NCI-H82 treated with DMSO at 0.1 percent for 48 hours (cell line): ENCODE data around the gene ZBTB14.

Experiments used
- DNase-seq: peaks from one replicate; lab custom pipeline; 2025; ENCODE audit not compliant: unreplicated experiment; lab: John Stamatoyannopoulos, UW

Gene ZBTB14

DNA sequence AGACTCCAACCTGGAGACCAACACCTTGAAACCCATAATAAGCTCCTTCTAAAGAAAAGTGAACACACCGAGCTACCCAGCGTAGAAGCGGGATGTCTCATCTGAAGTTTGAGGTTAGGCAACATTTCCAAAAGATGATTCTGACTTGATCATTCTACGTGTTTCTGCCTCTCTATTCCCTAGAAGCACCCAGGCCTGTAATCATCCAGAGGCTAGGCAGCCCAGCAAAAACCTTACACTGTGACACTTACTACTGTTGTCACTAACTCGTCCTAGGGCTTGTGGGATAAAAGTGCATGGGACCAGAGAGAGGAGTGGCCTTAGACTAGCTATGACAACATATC is 1.4 kb downstream of the ZBTB14 start:
- no peak for DNase-seq

DNA sequence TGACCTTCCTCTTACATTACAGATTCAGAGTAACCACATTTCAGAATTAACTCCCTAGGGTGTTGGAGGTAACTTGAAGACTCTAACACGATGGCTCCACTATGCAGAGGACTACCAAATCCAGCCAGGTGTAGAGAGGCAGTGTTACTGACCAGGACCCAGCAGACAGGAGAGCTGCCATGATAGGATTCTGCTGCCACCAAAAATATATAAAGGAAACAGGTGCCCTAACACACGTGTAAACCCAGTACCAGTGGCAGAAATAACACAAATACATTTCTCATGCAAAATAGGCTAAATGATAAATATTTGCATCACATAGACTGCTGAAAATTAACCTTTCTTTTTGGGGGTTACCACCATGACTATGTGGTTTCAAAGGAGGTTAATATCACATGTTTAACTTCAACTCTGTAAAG is 7.0 kb downstream of the ZBTB14 start:
- no peak for DNase-seq

DNA sequence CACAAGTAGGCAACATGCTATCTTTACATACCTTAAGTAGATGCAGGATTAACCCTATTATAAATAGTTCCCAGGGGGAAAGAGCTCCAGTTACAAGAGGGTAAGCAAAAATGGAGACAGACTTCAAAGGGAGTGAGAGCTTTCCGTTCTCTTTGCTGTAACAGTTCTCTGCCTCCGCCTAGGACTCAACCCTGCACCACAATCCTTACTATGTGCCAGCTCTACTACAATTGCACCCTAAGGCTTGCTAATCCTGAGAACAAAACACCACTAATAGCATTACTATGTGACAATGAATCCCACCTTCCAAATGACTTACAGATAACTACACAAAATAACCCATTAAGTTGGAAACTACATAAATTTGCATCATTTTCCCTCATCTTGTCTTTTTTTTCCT is 7.7 kb downstream of the ZBTB14 start:
- DNase-seq, result no peak

DNA sequence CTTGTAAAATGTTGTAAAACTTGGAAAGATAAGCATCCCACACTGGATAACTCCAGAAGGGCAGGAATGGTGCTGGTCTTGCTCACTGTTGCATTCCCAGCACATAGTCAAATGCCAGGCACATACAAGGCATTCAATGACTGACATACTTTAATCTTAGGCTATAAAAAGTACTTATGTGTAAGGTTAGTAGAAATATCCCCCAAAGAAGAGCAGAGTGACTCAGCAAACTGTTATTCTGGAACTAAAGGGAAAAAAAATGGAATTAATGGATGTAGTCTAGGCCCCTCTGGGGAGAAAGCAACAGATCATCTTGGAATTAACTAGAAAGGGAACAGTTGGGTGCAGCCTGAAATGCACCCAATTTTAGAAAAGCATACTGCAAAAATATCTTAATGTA is 9.0 kb downstream of the ZBTB14 start:
- no peak for DNase-seq

DNA sequence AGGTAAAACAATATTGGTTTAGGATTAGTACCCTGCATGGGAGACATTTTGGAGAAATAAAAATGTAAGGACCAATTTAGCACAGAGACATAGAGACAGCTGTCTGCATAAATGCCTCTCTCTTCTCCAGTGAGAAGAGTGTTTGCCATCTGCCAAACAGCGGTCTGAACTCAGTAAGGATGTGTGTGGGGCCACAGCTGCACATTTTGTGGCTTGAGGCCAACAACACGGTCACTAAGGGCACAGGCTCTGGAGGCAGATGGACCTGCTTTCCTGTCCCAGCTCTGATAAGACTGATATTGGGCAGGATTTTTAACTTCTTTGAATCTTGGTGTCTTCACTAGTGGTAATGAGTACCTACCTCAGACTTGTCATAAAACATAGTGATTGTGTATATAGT is 10.2 kb downstream of the ZBTB14 start:
- no peak for DNase-seq

DNA sequence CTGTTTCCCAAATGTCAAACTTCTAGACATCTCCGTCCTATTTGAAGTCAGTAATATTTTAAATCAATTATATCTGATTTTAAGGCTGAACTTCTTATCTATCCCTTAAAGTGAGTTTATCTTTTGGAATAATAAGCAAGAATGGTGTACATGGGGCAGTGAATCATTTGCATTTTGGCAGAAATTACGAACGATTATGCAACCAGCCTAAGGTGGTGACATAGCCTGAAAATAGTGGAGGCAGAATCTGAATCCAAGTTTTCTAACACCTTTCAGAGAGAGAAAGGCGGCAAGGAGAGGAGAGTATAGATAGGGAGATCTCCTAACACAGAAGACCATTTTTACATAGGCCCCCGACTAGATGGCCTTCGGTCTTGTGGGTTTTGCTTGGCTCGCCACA is 10.7 kb downstream of the ZBTB14 start:
- DNase-seq, result no peak

DNA sequence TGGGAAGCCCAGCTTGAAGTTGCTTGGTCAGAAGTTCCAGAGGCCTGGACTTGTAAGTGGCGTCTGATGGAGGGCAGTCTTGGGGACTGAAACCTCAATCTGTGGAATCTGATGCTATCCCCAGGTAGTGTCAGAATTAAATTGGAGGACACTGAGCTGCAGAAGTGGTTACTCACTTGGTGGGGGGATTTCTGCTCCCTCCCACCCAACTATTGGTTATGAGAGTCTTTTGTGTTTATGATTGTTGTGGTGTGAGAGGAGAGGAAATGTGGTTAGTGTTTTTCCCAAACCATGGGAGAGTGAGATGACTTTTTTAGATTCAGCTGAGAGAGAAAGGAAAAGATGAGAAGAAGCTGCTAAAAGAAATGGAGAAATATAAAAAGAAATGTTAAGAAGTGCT is 12.8 kb downstream of the ZBTB14 start:
- DNase-seq, result no peak

DNA sequence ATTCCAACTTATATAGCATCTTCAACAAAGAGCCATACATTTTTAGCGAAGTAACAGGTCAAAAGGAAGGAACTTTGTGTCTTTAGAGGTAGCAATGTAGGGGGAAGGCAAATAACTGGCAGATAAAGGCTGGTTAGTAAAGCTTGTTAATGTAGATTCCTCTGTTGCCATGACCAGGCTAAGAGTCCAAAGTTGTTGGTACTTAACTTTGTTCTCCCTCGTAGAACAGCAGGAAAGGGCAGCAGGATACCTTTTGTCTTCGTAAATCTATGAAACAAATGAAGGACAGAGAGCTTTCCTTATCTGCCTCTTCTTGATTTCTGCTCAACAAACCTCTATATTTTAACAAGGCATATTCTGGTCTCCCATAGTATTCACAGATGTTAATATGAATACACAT is 18.6 kb downstream of the ZBTB14 start:
- DNase-seq, result no peak

DNA sequence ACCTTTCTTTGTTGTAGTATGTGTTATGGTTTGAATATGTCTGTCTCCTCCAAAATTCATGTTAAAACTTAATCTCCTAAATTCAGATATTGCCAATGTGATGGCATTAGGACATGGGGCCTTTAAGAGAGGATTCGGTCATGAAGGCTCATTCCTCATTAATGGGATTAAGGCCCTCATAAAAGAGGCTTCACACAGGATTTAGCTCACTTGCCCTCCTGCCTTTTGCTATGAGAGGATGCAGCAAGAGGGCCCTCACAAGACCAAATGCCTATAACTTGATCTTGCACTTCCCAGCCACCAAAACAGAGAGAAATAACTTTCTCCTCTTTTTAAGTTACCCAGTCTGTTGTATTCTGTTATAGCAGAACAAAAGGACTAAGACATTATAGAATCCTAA is 19.7 kb downstream of the ZBTB14 start:
- DNase-seq, result peak; percentile 50

DNA sequence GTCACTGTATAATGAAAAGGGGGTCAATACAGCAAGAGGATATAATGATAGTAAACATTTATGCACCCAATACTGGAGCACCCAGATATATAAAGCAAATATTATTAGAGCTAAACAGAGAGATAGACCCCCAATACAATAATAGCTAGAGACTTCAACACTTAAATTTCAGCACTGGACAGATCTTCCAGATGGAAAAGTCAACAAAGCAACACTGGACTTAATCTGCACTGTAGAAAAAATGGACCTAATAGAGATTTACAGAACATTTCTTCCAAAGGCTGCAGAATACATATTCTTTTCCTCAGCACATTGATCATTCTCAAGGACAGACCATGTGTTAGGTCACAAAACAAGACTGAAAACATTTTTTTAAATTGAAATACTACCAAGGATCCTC is 26.7 kb downstream of the ZBTB14 start:
- no peak for DNase-seq

DNA sequence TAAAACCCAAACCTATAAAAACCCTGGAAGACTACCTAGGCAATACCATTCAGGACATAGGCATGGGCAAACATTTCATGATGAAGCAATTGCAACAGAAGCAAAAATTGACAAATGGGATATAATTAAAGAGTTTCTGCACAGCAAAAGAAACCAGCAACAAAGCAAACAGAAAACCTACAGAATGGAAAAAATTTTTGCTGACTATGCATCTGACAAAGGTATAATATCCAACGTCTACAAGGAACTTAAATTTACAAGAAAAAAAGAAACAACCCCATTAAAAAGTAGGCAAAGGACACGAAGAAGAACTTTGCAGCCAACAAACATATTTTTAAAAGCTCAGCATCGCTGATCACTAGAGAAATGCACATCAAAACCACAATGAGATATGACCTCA is 28.8 kb downstream of the ZBTB14 start:
- DNase-seq, result no peak

DNA sequence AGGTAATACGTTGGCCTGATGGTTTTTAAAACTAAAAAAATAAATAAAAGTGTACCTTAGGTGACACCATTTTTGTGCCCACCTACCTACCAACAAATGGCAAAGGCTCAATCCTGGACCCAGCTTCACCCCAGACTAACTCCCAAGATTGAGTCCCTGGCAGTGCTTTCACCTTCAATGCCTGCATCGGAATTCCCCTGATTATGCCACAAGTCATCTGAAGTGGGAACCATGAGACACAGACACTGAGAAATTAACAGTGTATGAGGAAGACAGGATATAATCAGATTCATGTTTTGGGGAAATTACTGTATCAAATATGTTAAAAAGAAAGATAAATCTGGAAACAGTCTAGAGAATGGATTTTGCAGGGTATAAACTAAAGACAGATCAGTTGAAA is 41.6 kb downstream of the ZBTB14 start:
- no peak for DNase-seq

DNA sequence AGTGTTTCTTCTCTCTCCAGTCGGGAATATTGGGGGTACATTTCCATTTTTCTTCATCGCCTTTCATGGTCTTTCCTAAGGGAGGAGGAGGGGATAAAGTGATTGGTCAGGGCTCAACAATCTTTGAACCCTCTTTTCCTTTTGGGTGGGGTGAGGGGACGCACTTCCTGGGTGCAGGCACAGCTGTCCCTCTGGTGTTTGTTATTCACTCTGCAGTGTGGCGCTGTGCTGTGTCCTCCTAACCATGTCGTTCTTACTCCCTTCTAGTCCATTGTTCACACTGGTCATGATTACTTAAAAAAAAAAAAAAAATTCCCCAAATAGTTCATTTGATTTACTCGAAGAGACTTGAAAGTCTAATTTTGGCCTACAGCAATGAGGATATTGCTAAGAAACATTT is 44.4 kb downstream of the ZBTB14 start:
- no peak for DNase-seq

DNA sequence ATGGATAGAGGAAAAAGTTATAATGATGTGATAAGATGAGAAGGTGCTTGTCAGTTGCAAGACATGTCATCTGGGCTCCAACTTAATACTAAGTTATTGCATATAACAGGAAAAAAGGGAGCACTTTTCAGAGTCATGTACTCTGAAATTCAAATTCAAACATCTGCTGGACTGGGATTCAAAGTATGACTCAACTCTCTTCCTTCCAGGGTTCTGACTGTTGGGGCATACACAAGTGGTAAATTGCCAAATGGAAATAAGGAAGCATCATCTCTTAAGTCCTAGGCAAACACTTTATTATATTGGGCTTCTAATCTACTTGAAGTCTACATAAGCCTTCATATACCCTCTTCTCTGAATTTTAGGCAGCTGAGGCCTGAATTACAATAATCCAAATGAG is 44.9 kb downstream of the ZBTB14 start:
- DNase-seq, result no peak

DNA sequence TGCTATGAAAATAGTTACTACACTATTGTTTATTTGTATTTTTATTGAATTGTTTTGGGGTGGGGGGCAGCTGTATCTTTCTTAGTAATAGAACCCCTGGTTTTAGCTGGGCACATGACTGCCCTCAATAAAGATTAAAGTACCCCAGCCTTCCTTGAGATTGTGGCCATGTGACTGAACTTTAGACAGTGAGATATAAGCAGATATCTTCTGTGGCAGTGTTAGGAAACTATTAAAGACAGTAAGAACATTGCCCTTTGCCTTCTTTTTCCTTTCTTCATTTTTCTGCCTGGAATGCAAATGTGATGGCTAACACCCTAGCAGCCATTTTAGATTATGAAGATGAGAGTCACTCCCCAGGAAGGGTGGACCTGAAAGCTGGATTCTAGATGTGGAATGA is 50.6 kb downstream of the ZBTB14 start:
- no peak for DNase-seq

DNA sequence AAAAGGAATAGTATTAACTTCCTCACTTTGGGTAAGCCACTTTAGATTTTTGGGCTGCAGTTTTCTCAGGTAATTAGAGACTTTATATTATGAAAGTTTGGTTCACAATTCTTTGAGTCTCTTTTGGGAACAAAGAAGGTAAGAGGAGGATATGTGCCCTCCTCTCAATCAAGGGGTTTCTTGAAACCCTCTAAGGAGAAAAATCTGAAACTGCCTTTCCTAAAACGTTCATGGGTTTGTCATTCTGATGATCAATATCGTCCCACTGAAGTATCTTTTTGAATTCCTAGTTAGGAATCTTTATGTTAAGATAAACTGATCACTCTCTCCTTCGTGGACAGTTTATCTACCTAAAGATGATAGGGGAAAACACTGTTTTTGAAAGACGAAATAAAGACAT is 56.1 kb downstream of the ZBTB14 start:
- DNase-seq, result no peak
